ENCODE data around the gene FTO.

FTO gene

GRCh38 chr16:54099627-54100026 is 395.7 kb downstream of the FTO start:
- no peak for DNase-seq

- DNase-seq, result no peak
Measured at GRCh38 chr16:54102888-54103866, 399.2 kb downstream of the FTO start.

- DNase-seq, result no peak
Measured at GRCh38 chr16:54106057-54106456, 402.1 kb downstream of the FTO start.

- DNase-seq, result no peak
Measured at GRCh38 chr16:54107583-54108202, 403.7 kb downstream of the FTO start.

- no peak for DNase-seq
Measured at GRCh38 chr16:54110016-54110981, 406.3 kb downstream of the FTO start.

GRCh38 chr16:54112451-54113206 is 408.7 kb downstream of the FTO start:
- no peak for DNase-seq

GRCh38 chr16:54115558-54115957 is 411.6 kb downstream of the FTO start:
- DNase-seq, result no peak

GRCh38 chr16:54116124-54116655 is 412.2 kb downstream of the FTO start:
- DNase-seq, result no peak

GRCh38 chr16:54118846-54119245 is 414.9 kb downstream of the FTO start:
- peak; percentile 53 for DNase-seq

GRCh38 chr16:54120846-54121480 is 417.0 kb downstream of the FTO start:
- DNase-seq, result no peak

- DNase-seq, result no peak
Measured at GRCh38 chr16:54121539-54122295, 417.8 kb downstream of the FTO start.

GRCh38 chr16:54123766-54124165 is 419.8 kb downstream of the FTO start:
- peak; percentile 9 for DNase-seq

- no peak for DNase-seq
Measured at GRCh38 chr16:54125751-54126655, 422.0 kb downstream of the FTO start.

GRCh38 chr16:54126907-54127306 is 423.0 kb downstream of the FTO start:
- no peak for DNase-seq

- no peak for DNase-seq
Measured at GRCh38 chr16:54128629-54129234, 424.8 kb downstream of the FTO start.

GRCh38 chr16:54129810-54130209 is 425.9 kb downstream of the FTO start:
- no peak for DNase-seq

- DNase-seq, result peak; percentile 86
Measured at GRCh38 chr16:54135361-54136275, 431.7 kb downstream of the FTO start.

- peak; percentile 75 for DNase-seq
Measured at GRCh38 chr16:54136276-54136625, 432.3 kb downstream of the FTO start.
